ENCODE measurements around the gene TMEM106B. TPM values are rescaled to one million over a fixed set of nuclear protein-coding genes. Genes with fewer than 3 reads are reported as not detected.
A peak's percentile ranks its signal among the peaks of the same experiment; 100 is the strongest.

The TMEM106B gene
- total RNA-seq, 3 donors from 2014 or later (not counting 1 experiment from before 2014, with no cell fraction given): 18.6 to 28.5 (median 20.4) TPM

- Histone ChIP-seq H3K4me3 (ENCODE audit: low read length) (no peak overlapping the region), H3K27me3 (ENCODE audit: control insufficient read depth, insufficient read depth, low read length) (no peaks in the 10 kb centered on the region), H3K4me1 (ENCODE audit: control insufficient read depth, insufficient read depth, low read length) (no peaks in the 10 kb centered on the region), H3K9me3 (ENCODE audit: control insufficient read depth, insufficient read depth, low read length) (no peaks in the 10 kb centered on the region), H3K27ac (ENCODE audit: low read length) (no peak overlapping the region), H3K36me3 (ENCODE audit: control insufficient read depth, insufficient read depth, low read length) (peaks cover 4% of the 10 kb centered on the region)
- Mint-ChIP-seq H3K27ac (peak overlapping the region; percentile 9 to 22), H3K4me3 (no peak overlapping the region), H3K9me3 (no peaks in the 10 kb centered on the region), H3K36me3 (peaks cover 9% of the 10 kb centered on the region), H3K4me1 (peaks cover 6 to 12% of the 10 kb centered on the region in 2 donors), H3K27me3 (ENCODE audit: low read depth in 2 of 2) (no peaks in the 10 kb centered on the region)
- ATAC-seq (no peak), DNase-seq (no peak)
- intact Hi-C loops (cut with micrococcal nuclease): no loop called here
- TF ChIP-seq CTCF (IDR thresholded peaks at IDR 0.05): no peak
- 8% methylated on average over 3 of the region's 3 CpGs for WGBS (ENCODE audit: insufficient coverage)
Observed at GRCh38 chr7:12239806-12240205, 28.7 kb downstream of the TMEM106B start.

- H3K9me3 Mint-ChIP-seq: no peaks in the 10 kb centered on the region
- intact Hi-C loops (cut with micrococcal nuclease): no loop called here
- no peaks in the 10 kb centered on the region for H3K4me1 ChIP-seq (ENCODE audit: control insufficient read depth, insufficient read depth, low read length)
- WGBS (ENCODE audit: insufficient coverage): 88% methylated on average over 3 of the region's 3 CpGs
- no peak for DNase-seq
- no peak overlapping the region for H3K4me3 ChIP-seq (ENCODE audit: low read length)
- no peaks in the 10 kb centered on the region for H3K36me3 Mint-ChIP-seq
- H3K36me3 ChIP-seq (ENCODE audit: control insufficient read depth, insufficient read depth, low read length): no peaks in the 10 kb centered on the region
- peaks cover 2% of the 10 kb centered on the region for H3K27me3 ChIP-seq (ENCODE audit: control insufficient read depth, insufficient read depth, low read length)
- no peaks in the 10 kb centered on the region for H3K27me3 Mint-ChIP-seq (ENCODE audit: low read depth in 2 of 2)
- no peak for ATAC-seq
- no peaks in the 10 kb centered on the region for H3K9me3 ChIP-seq (ENCODE audit: control insufficient read depth, insufficient read depth, low read length)
- peaks cover 6 to 12% of the 10 kb centered on the region in 2 donors for H3K4me1 Mint-ChIP-seq
- H3K27ac Mint-ChIP-seq: no peak overlapping the region
- TF ChIP-seq CTCF (IDR thresholded peaks at IDR 0.05): no peak
- no peak overlapping the region for H3K4me3 Mint-ChIP-seq
- no peak overlapping the region for H3K27ac ChIP-seq (ENCODE audit: low read length)
Observed at GRCh38 chr7:12244129-12244528, 33.0 kb downstream of the TMEM106B start.

- WGBS (ENCODE audit: insufficient coverage): 64% methylated on average over 2 of the region's 2 CpGs
- peaks cover 6 to 8% of the 10 kb centered on the region in 2 donors for H3K4me1 Mint-ChIP-seq
- Histone ChIP-seq H3K27me3 (ENCODE audit: control insufficient read depth, insufficient read depth, low read length) (peaks cover 2% of the 10 kb centered on the region), H3K27ac (ENCODE audit: low read length) (no peak overlapping the region), H3K4me3 (ENCODE audit: low read length) (no peak overlapping the region), H3K9me3 (ENCODE audit: control insufficient read depth, insufficient read depth, low read length) (no peaks in the 10 kb centered on the region), H3K4me1 (ENCODE audit: control insufficient read depth, insufficient read depth, low read length) (no peaks in the 10 kb centered on the region), H3K36me3 (ENCODE audit: control insufficient read depth, insufficient read depth, low read length) (no peaks in the 10 kb centered on the region)
- H3K27me3 Mint-ChIP-seq (ENCODE audit: low read depth in 2 of 2): no peaks in the 10 kb centered on the region
- H3K4me3 Mint-ChIP-seq: no peak overlapping the region
- intact Hi-C loops (cut with micrococcal nuclease): no loop called here
- ATAC-seq (no peak), DNase-seq (no peak)
- H3K27ac Mint-ChIP-seq: no peak overlapping the region
- no peak for TF ChIP-seq CTCF (IDR thresholded peaks at IDR 0.05)
- no peaks in the 10 kb centered on the region for H3K9me3 Mint-ChIP-seq
- no peaks in the 10 kb centered on the region for H3K36me3 Mint-ChIP-seq
Observed at GRCh38 chr7:12244694-12245093, 33.6 kb downstream of the TMEM106B start.

- Histone ChIP-seq H3K36me3 (ENCODE audit: control insufficient read depth, insufficient read depth, low read length) (no peaks in the 10 kb centered on the region), H3K27ac (ENCODE audit: low read length) (no peak overlapping the region), H3K9me3 (ENCODE audit: control insufficient read depth, insufficient read depth, low read length) (no peaks in the 10 kb centered on the region), H3K4me3 (ENCODE audit: low read length) (no peak overlapping the region), H3K4me1 (ENCODE audit: control insufficient read depth, insufficient read depth, low read length) (no peaks in the 10 kb centered on the region), H3K27me3 (ENCODE audit: control insufficient read depth, insufficient read depth, low read length) (peaks cover 2% of the 10 kb centered on the region)
- 80% methylated on average over 2 of the region's 3 CpGs for WGBS (ENCODE audit: insufficient coverage)
- intact Hi-C loops (cut with micrococcal nuclease): no loop called here
- H3K4me1 Mint-ChIP-seq: no peaks in the 10 kb centered on the region
- H3K36me3 Mint-ChIP-seq: peaks cover 18% of the 10 kb centered on the region
- no peak for TF ChIP-seq CTCF (IDR thresholded peaks at IDR 0.05)
- no peak overlapping the region for H3K4me3 Mint-ChIP-seq
- H3K27me3 Mint-ChIP-seq (ENCODE audit: low read depth in 2 of 2): peaks cover 11 to 14% of the 10 kb centered on the region in 2 donors
- peaks cover 5 to 7% of the 10 kb centered on the region in 2 donors for H3K9me3 Mint-ChIP-seq
- no peak for ATAC-seq
- H3K27ac Mint-ChIP-seq: no peak overlapping the region
- DNase-seq: no peak
Observed at GRCh38 chr7:12249706-12250105, 38.6 kb downstream of the TMEM106B start.
